Neural cell (in vitro differentiated cells): ENCODE measurements around the gene NXNL1. TPM values are rescaled to one million over a fixed set of nuclear protein-coding genes. Genes with fewer than 3 reads are reported as not detected.

Experiments
- H2AFZ ChIP-seq: fragments of 200-600, 300-800 bp; sonication (generic), shearing (Covaris generic); 2 replicates; pipeline ENCODE4 v1.6.0; 2014; ENCODE audit warnings: low read depth, mild to moderate bottlenecking, antibody characterized with exemption, low read length, moderate library complexity
- H3F3A ChIP-seq: fragments of 200-600 bp; shearing (Covaris generic); 2 replicates; pipeline ENCODE4 v1.6.1; 2016; ENCODE audit warnings: mild to moderate bottlenecking, moderate library complexity, mixed read lengths, antibody characterized with exemption, low read length; ENCODE audit not compliant: insufficient read depth, poor library complexity, severe bottlenecking
- H3K27ac ChIP-seq: fragments of 200-600, 300-800 bp; sonication (generic), shearing (Covaris generic); 2 replicates; pipeline ENCODE4 v1.5.1; 2014; ENCODE audit warnings: mild to moderate bottlenecking, low read length, moderate library complexity
- H3K27me3 ChIP-seq: fragments of 300-800, 200-600 bp; sonication (generic), shearing (Covaris generic); 2 replicates; pipeline ENCODE4 v1.6.0; 2014; ENCODE audit warnings: mild to moderate bottlenecking, low read depth, low read length, moderate library complexity; ENCODE audit not compliant: insufficient read depth
- H3K36me3 ChIP-seq: fragments of 300-800, 200-600 bp; sonication (generic), shearing (Covaris generic); 2 replicates; pipeline ENCODE4 v1.5.1; 2014; ENCODE audit warnings: mild to moderate bottlenecking, antibody characterized with exemption, low read length, moderate library complexity; ENCODE audit not compliant: insufficient read depth
- H3K4me2 ChIP-seq: fragments of 300-800, 200-600 bp; sonication (generic), shearing (Covaris generic); 2 replicates; pipeline ENCODE4 v1.6.0; 2014; ENCODE audit warnings: mild to moderate bottlenecking, low read length
- H3K4me3 ChIP-seq: fragments of 300-800, 200-600 bp; sonication (generic), shearing (Covaris generic); 2 replicates; pipeline ENCODE4 v1.5.1; 2014; ENCODE audit warnings: mild to moderate bottlenecking, low read length, moderate library complexity
- H3K79me2 ChIP-seq: fragments of 200-600 bp; shearing (Covaris generic); replicated peaks from 2 replicates; pipeline ENCODE4 v1.6.0; 2014; ENCODE audit warnings: mild to moderate bottlenecking, low read length, moderate library complexity; ENCODE audit not compliant: insufficient read depth
- H3K9ac ChIP-seq: fragments of 300-800, 200-600 bp; sonication (generic), shearing (Covaris generic); 2 replicates; pipeline ENCODE4 v1.6.1; 2016; ENCODE audit warnings: mild to moderate bottlenecking, low read length, mixed read lengths
- H3K9me2 ChIP-seq: fragments of 200-600 bp; shearing (Covaris generic); 2 replicates; pipeline ENCODE4 v1.6.1; 2016; ENCODE audit warnings: mild to moderate bottlenecking, low read length, mixed read lengths; ENCODE audit not compliant: insufficient read depth
- H3K9me3 ChIP-seq: fragments of 200-600, 300-800 bp; sonication (generic), shearing (Covaris generic); 2 replicates; pipeline ENCODE4 v1.6.1; 2016; ENCODE audit warnings: mild to moderate bottlenecking, mixed run types, low read length, moderate library complexity, mixed read lengths
- H4K20me1 ChIP-seq: fragments of 200-600 bp; shearing (Covaris generic); 2 replicates; pipeline ENCODE4 v1.6.1; 2016; ENCODE audit warnings: mild to moderate bottlenecking, mixed run types; ENCODE audit not compliant: insufficient read depth
- EP300 ChIP-seq: fragments of 450-650 bp; conservative IDR thresholded peaks from 2 replicates; pipeline ENCODE4 v1.6.1; 2014; ENCODE audit warnings: antibody characterized with exemption, mild to moderate bottlenecking, moderate library complexity; ENCODE audit not compliant: poor library complexity, severe bottlenecking
- EZH2 ChIP-seq: fragments of 200-600, 300-800 bp; shearing (Covaris generic), sonication (generic); IDR thresholded peaks from 2 replicates; pipeline ENCODE4 v1.6.1; 2014; ENCODE audit warnings: antibody characterized with exemption, low read length, borderline replicate concordance, mild to moderate bottlenecking; ENCODE audit not compliant: insufficient read depth, poor library complexity, severe bottlenecking
- MXI1 ChIP-seq: fragments of 450-650 bp; conservative IDR thresholded peaks from 2 replicates; pipeline ENCODE4 v1.6.1; 2014; ENCODE audit warnings: antibody characterized with exemption, mild to moderate bottlenecking; ENCODE audit not compliant: poor library complexity, severe bottlenecking
- POLR2AphosphoS5 ChIP-seq: IDR thresholded peaks from 2 replicates; pipeline ENCODE4 v1.6.1; 2012
- RAD21 ChIP-seq: fragments of 450-650 bp; conservative IDR thresholded peaks from 2 replicates; pipeline ENCODE4 v1.6.1; 2014; ENCODE audit warnings: antibody characterized with exemption, mild to moderate bottlenecking, moderate library complexity
- SMC3 ChIP-seq: fragments of 450-650 bp; conservative IDR thresholded peaks from 2 replicates; pipeline ENCODE4 v1.6.1; 2014; ENCODE audit warnings: antibody characterized with exemption, mild to moderate bottlenecking, moderate library complexity; ENCODE audit not compliant: poor library complexity
- TAF1 ChIP-seq: IDR thresholded peaks from 2 replicates; pipeline ENCODE4 v1.6.1; 2012; ENCODE audit warnings: low read depth
- polyA plus RNA-seq: library from polyadenylated mRNA; depleted of rRNA; stranded (reverse); fragments of >200 nt; gene quantifications from 2 replicates; pipeline ENCODE4 v1.2.3, GENCODE V29; 2014
- TF ChIP-seq, protein P1 (sequence below): fragments of 450-650 bp; IDR thresholded peaks from 2 replicates; pipeline ENCODE4 v1.5.1; 2014; ENCODE audit warnings: antibody characterized with exemption, mild to moderate bottlenecking, moderate library complexity; ENCODE audit not compliant: poor library complexity, severe bottlenecking
- TF ChIP-seq, protein P2 (sequence below): IDR thresholded peaks from 2 replicates; pipeline ENCODE4 v1.6.1; 2012; ENCODE audit warnings: borderline replicate concordance

The NXNL1 gene
- polyA plus RNA-seq, 1 donor from 2014 or later = not detected

DNA sequence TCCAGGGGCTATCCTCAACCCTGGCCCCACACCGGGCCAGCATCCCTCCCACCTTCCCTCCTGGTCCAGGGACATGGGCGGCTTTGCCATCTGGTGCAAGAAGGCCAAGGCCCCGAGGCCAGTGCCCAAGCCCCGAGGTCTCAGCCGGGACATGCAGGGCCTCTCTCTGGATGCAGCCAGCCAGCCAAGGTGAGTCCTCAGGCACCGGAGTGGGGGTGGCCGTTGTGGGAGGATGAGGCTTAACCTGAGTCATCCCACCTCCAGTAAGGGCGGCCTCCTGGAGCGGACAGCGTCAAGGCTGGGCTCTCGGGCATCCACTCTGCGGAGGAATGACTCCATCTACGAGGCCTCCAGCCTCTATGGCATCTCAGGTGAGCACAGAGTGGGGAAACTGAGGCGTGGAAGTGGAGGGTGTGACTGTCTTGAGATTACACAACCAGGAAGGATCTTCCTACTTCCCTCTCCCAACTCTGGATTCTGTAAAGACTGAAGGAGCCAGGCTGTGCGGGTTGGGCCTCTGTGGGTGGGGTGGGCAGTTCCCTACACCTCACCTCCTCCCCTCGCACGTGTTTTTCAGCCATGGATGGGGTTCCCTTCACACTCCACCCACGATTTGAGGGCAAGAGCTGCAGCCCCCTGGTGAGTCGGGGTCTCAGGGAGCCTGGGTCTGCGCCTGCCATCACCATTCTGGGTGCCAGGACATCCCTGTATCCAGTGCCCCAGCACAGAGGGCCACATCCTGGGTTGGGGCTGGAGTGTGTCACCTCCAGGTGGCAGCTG, 37.1 kb downstream of the NXNL1 start:
- H3K27me3 ChIP-seq = no peaks in the 10 kb centered on the region

DNA sequence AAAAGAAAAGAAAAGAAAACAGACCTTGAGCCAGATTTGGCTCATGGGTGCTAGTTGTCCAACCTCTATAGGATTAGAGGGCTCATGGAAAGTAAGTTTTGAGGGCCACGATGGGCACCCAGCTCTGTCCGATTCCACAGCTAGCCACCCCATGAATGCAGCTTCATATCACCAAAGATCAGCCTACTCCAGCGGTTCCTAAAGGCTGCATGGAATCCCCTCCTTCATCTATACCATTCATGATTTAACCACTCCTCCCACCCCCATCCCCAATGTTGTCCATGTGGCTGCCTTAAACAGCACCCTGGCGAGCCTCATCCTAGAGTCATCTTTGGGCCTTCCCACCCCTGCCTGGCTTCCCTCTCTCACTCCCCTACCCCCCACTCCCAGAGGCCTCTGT, 38.8 kb downstream of the NXNL1 start:
- TF ChIP-seq SMC3 (no peak), TAF1 (no peak), RAD21 (no peak), MXI1 (no peak), EP300 (no peak), POLR2AphosphoS5 (no peak), EZH2 (no peak)
- TF ChIP-seq, protein P1, sequence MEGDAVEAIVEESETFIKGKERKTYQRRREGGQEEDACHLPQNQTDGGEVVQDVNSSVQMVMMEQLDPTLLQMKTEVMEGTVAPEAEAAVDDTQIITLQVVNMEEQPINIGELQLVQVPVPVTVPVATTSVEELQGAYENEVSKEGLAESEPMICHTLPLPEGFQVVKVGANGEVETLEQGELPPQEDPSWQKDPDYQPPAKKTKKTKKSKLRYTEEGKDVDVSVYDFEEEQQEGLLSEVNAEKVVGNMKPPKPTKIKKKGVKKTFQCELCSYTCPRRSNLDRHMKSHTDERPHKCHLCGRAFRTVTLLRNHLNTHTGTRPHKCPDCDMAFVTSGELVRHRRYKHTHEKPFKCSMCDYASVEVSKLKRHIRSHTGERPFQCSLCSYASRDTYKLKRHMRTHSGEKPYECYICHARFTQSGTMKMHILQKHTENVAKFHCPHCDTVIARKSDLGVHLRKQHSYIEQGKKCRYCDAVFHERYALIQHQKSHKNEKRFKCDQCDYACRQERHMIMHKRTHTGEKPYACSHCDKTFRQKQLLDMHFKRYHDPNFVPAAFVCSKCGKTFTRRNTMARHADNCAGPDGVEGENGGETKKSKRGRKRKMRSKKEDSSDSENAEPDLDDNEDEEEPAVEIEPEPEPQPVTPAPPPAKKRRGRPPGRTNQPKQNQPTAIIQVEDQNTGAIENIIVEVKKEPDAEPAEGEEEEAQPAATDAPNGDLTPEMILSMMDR = no peak
- TF ChIP-seq, protein P2, sequence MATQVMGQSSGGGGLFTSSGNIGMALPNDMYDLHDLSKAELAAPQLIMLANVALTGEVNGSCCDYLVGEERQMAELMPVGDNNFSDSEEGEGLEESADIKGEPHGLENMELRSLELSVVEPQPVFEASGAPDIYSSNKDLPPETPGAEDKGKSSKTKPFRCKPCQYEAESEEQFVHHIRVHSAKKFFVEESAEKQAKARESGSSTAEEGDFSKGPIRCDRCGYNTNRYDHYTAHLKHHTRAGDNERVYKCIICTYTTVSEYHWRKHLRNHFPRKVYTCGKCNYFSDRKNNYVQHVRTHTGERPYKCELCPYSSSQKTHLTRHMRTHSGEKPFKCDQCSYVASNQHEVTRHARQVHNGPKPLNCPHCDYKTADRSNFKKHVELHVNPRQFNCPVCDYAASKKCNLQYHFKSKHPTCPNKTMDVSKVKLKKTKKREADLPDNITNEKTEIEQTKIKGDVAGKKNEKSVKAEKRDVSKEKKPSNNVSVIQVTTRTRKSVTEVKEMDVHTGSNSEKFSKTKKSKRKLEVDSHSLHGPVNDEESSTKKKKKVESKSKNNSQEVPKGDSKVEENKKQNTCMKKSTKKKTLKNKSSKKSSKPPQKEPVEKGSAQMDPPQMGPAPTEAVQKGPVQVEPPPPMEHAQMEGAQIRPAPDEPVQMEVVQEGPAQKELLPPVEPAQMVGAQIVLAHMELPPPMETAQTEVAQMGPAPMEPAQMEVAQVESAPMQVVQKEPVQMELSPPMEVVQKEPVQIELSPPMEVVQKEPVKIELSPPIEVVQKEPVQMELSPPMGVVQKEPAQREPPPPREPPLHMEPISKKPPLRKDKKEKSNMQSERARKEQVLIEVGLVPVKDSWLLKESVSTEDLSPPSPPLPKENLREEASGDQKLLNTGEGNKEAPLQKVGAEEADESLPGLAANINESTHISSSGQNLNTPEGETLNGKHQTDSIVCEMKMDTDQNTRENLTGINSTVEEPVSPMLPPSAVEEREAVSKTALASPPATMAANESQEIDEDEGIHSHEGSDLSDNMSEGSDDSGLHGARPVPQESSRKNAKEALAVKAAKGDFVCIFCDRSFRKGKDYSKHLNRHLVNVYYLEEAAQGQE = no peak
- Histone ChIP-seq H3K9ac (no peak overlapping the region), H3K27ac (no peak overlapping the region), H3K9me3 (no peaks in the 10 kb centered on the region), H3K79me2 (no peaks in the 10 kb centered on the region), H2AFZ (no peak overlapping the region), H3K27me3 (no peaks in the 10 kb centered on the region), H3K4me2 (no peak overlapping the region), H3K9me2 (no peaks in the 10 kb centered on the region), H3F3A (peaks cover 3% of the 10 kb centered on the region), H3K36me3 (no peaks in the 10 kb centered on the region), H3K4me3 (no peak overlapping the region), H4K20me1 (no peaks in the 10 kb centered on the region)

More for the DNA sequence above, 37.1 kb downstream of the NXNL1 start:
- Histone ChIP-seq H3K9me3 (no peaks in the 10 kb centered on the region), H2AFZ (no peak overlapping the region), H3K36me3 (no peaks in the 10 kb centered on the region), H3K9ac (no peak overlapping the region), H3K27ac (no peak overlapping the region), H3F3A (peaks cover 3% of the 10 kb centered on the region), H3K79me2 (no peaks in the 10 kb centered on the region), H3K4me3 (no peak overlapping the region), H3K4me2 (no peak overlapping the region), H3K9me2 (no peaks in the 10 kb centered on the region), H4K20me1 (no peaks in the 10 kb centered on the region)
- TF ChIP-seq POLR2AphosphoS5 (no peak), EZH2 (no peak), RAD21 (no peak), TAF1 (no peak), SMC3 (no peak), MXI1 (no peak), EP300 (no peak)
- TF ChIP-seq, protein P1 = no peak
- TF ChIP-seq, protein P2 = no peak
